ENCODE measurements around the gene SLC19A1. TPM values are rescaled to one million over a fixed set of nuclear protein-coding genes. Genes with fewer than 3 reads are reported as not detected.

Gene SLC19A1
- total RNA-seq, 1 donor from 2014 or later = 19.3 TPM

DNA sequence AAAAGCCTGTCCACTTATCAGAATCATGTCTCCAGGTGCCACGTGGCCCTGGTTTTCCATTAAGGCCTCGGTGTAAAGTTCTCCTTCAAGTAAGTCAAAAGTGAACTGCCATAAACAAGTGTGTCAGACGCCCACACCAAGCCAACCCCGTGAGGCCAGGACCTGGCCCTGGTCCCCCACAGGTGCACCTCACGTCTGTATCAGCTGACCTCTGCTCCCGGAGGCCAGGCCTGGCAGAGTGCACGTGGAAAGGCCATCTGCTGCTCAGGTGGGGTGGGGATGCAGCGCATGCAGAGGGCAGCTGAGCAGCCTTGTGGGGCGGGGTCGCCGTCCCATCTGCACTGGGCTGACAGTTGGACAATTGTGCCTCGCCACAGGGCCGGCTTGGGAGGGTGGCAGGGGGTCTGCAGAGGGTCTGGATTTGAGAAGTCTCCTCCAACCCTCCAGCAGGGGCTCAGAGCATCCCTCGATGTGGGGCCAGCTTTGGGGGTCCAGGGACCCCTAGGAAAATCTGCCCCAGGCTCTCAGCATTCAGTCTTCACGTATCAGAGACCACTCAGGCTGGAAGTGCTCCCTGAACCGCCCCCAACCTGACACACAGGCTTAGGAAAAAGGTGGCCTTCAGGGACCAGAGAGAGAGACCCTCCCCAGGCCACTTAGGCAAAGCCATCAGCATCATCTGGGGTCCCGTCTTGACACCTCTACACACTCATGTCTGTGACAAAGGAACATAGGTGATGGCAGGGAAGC, 3.0 kb downstream of the SLC19A1 start:
- TF ChIP-seq, protein P1, sequence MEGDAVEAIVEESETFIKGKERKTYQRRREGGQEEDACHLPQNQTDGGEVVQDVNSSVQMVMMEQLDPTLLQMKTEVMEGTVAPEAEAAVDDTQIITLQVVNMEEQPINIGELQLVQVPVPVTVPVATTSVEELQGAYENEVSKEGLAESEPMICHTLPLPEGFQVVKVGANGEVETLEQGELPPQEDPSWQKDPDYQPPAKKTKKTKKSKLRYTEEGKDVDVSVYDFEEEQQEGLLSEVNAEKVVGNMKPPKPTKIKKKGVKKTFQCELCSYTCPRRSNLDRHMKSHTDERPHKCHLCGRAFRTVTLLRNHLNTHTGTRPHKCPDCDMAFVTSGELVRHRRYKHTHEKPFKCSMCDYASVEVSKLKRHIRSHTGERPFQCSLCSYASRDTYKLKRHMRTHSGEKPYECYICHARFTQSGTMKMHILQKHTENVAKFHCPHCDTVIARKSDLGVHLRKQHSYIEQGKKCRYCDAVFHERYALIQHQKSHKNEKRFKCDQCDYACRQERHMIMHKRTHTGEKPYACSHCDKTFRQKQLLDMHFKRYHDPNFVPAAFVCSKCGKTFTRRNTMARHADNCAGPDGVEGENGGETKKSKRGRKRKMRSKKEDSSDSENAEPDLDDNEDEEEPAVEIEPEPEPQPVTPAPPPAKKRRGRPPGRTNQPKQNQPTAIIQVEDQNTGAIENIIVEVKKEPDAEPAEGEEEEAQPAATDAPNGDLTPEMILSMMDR (conservative IDR thresholded peaks at IDR 0.05; ENCODE audit: low read depth, low read length) = no peak
- no peak for DNase-seq (ENCODE audit: low read depth)
- no peak overlapping the region for H3K4me3 ChIP-seq (ENCODE audit: low read depth, low read length)

DNA sequence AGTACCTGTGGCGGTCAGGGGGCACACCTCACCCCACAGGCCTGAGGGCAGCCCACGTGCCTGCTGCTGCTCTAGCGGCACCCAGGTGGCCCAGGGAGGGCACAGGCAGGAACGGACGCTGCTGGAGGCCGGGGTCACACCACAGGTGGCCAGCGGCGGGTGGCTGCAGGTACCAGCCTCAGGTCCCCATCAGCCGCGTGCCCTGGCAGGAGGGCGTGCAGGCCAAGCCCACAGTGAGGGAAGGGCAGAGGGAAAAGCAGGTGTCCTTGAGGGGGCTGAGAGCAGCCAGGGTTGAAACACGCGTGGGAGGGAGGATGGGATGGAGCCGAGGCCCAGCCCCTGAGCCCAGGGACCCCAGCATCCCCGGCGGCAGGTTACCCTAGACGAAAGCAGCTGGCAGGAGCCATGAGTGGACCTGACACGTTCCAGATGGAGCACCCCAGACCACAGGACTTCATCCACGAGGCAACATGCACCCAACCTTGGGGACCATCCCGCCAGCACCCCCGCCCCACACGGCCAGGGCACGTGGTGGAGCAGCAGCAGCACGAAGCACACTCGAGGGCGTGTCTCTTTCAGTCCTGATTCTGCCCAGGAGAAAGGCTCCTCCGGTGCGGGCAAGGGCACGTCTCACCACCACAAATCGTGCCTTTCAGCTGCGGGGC, 3.7 kb downstream of the SLC19A1 start:
- no peak overlapping the region for H3K4me3 ChIP-seq (ENCODE audit: low read depth, low read length)
- TF ChIP-seq, protein P1 (conservative IDR thresholded peaks at IDR 0.05; ENCODE audit: low read depth, low read length) = no peak
- no peak for DNase-seq (ENCODE audit: low read depth)

DNA sequence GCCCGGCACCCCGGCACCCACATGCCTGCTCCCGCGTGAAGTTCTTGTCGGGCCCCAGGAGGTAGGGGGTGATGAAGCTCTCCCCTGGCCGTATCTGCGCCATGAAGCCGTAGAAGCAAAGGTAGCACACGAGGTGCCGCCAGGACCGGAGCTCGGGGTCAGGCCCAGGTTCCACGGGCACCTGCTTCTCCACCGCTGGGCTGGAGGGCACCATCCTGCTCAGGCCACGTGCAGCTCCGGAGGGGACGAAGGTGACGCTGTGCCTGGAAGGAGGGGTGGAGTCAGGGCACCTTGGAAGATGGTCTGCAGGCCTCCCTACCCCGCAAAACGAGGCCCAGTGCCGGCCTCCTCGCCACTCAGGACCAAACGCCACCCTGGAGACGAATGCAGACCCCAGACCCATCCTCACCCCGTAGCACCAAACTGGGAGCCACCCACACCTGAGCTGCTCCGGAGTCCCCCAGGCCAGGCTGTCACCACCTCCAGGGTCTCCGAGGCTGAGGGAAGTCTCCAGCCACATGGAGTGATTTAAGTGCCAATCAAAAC, 4.4 kb downstream of the SLC19A1 start:
- TF ChIP-seq, protein P1 (conservative IDR thresholded peaks at IDR 0.05; ENCODE audit: low read depth, low read length) = no peak
- no peak overlapping the region for H3K4me3 ChIP-seq (ENCODE audit: low read depth, low read length)
- no peak for DNase-seq (ENCODE audit: low read depth)

DNA sequence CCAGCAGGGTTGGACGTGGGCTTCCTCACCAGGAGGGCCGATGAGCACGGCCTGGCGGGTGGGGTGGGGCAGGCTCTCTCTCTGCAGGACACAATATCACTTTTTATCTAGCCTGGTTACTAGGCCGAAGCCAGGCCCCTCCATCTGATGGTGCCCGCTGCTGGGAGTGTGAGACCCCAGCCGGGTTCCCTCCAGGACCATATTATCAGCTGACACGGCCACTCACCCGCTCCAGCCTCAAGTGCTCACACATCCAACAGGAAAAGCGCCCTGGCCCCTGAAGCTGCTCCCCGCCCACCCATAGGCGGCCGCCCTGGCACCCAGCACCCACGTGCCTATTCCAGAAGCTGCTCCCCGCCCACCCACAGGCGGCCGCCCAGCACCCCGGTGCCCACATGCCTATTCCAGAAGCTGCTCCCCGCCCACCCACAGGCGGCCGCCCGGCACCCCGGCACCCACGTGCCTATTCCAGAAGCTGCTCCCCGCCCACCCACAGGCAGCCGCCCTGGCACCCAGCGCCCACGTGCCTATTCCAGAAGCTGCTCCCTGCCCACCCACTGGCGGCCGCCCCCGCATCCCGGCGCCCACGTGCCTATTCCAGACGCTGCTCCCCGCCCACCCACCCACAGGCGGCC, 5.0 kb downstream of the SLC19A1 start:
- DNase-seq (ENCODE audit: low read depth) = no peak
- TF ChIP-seq, protein P1 (conservative IDR thresholded peaks at IDR 0.05; ENCODE audit: low read depth, low read length) = no peak
- H3K4me3 ChIP-seq (ENCODE audit: low read depth, low read length) = no peak overlapping the region

DNA sequence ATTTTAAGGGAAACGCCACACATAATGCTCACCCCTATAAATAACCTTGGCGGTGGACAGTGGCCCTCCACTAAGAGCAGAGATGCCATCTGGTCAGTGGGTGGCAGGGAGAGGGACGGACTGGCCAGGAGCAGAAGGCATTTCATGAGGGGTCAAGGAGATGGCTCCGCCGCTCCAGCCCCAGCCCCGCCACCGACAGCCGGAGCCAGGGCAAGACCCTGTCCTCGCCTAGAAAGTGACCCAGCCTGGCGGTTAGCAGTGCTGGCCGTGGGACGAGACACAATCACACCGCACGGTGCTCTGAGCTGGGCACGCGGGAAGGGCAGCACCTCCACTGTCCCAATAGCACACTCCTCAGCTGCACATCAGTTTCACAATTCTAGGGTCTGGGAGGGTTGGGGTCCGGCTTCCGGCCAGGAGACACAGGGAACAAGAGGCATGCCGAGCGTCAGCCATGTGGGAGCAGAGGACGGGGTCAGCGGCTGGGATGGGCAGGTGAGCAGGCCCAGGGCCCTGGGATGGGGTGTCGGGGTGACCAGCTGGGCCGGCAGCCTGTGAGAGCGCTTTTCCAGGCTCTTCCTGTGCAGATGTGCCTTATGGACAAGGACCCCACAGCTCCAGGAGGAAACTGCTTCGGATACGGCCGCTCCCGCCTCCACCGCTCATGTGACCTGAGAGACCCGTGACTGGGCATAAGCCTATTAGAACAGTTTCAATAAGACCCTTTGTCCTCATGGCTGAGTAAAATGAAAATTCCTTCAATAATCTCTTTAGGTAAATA, 5.7 kb downstream of the SLC19A1 start:
- no peak for DNase-seq (ENCODE audit: low read depth)
- TF ChIP-seq, protein P1 (conservative IDR thresholded peaks at IDR 0.05; ENCODE audit: low read depth, low read length) = no peak
- no peak overlapping the region for H3K4me3 ChIP-seq (ENCODE audit: low read depth, low read length)

DNA sequence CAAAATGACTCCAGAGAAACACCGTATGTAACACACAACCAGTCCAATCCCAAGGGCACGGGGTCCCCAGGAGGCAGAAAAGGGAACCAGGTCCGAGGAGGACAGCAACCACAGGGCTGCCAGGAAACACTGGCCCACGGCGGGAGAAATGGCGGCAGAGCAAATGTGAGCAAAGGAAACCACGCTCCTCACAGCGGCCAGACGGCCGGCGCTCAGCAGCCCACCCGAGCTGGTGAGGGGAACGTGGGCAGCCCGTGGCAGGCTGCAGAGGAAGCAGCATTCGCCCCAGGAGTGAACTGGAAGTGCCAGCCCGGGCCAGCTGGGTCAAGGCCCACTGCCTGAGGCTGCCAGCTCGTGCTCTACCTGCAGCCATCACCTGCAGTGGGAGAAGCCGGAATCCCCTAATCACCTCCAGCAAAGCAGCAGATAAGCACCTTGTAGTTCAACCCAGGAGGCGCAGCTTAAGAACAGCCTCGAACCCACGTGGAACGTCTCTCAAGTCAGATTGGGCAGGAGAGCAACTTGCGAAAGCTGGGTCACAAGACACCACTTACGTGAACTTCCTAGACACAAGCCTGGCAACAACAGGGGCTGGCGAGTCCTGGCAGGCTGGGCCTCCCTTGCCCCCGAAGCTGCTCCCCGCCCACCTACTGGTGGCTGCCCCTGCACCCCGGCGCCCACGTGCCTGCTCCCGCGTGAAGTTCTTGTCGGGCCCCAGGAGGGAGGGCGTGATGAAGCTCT, 6.7 kb downstream of the SLC19A1 start:
- no peak overlapping the region for H3K4me3 ChIP-seq (ENCODE audit: low read depth, low read length)
- TF ChIP-seq, protein P1 (conservative IDR thresholded peaks at IDR 0.05; ENCODE audit: low read depth, low read length) = no peak
- DNase-seq (ENCODE audit: low read depth) = no peak
